Activated CD4-positive, CD25-positive, alpha-beta regulatory T cell (primary cell): ENCODE results near the gene A2M.
"Not testable (repeated sequence)": the region's sequence is repeated elsewhere in the genome, so short reads cannot be mapped to it uniquely, and the experiment has no call there.

ENCODE experiments used
- DNase-seq, 4 experiments: peaks; one replicate each; lab custom pipeline; 2025; lab: John Stamatoyannopoulos, UW

The A2M gene

GRCh38 chr12:9115731-9116559 is at the start of gene A2M:
Gene A2M (minus strand): TSS chr12:9115919. CDS start chr12:9115849, 70 bp downstream.
- DNase-seq = no peak

GRCh38 chr12:9163392-9163791 is 47.7 kb upstream of the A2M start:
- no peak for DNase-seq

- no peak for DNase-seq
Measured at GRCh38 chr12:9156119-9156518, 40.4 kb upstream of the A2M start.

GRCh38 chr12:9149372-9149771 is 33.7 kb upstream of the A2M start:
- no peak for DNase-seq

- DNase-seq = no peak
Measured at GRCh38 chr12:9148926-9149325, 33.2 kb upstream of the A2M start.

GRCh38 chr12:9147461-9147860 is 31.7 kb upstream of the A2M start:
- DNase-seq = no peak

GRCh38 chr12:9144730-9145106 is 29.0 kb upstream of the A2M start:
- DNase-seq = no peak

GRCh38 chr12:9143929-9144729 is 28.4 kb upstream of the A2M start:
- DNase-seq = no peak

- DNase-seq = no peak
Measured at GRCh38 chr12:9143137-9143536, 27.4 kb upstream of the A2M start.

GRCh38 chr12:9139588-9140290 is 24.0 kb upstream of the A2M start:
- DNase-seq = not testable (repeated sequence)

GRCh38 chr12:9135903-9136310 is 20.2 kb upstream of the A2M start:
- no peak for DNase-seq

GRCh38 chr12:9134981-9135628 is 19.4 kb upstream of the A2M start:
- DNase-seq = no peak

- no peak for DNase-seq
Measured at GRCh38 chr12:9133216-9133916, 17.6 kb upstream of the A2M start.

- no peak for DNase-seq
Measured at GRCh38 chr12:9132008-9132535, 16.4 kb upstream of the A2M start.

GRCh38 chr12:9130244-9130643 is 14.5 kb upstream of the A2M start:
- DNase-seq = no peak

- no peak for DNase-seq
Measured at GRCh38 chr12:9127936-9128663, 12.4 kb upstream of the A2M start.

GRCh38 chr12:9127484-9127883 is 11.8 kb upstream of the A2M start:
- DNase-seq = no peak

GRCh38 chr12:9124383-9125031 is 8.8 kb upstream of the A2M start:
- DNase-seq = no peak

- DNase-seq = no peak
Measured at GRCh38 chr12:9123781-9124382, 8.2 kb upstream of the A2M start.
